H1 (cell line): ENCODE data around the gene IFNA16. TPM values are rescaled to one million over a fixed set of nuclear protein-coding genes. Genes with fewer than 3 reads are reported as not detected.

ENCODE experiments used
- CBX8 ChIP-seq: fragments of 300-800, 300-1000 bp; sonication (generic); IDR thresholded peaks from 2 replicates; pipeline ENCODE4 v1.7.1; 2016; ENCODE audit warnings: low read depth, low read length, borderline replicate concordance
- GABPA ChIP-seq: IDR thresholded peaks from 2 replicates; pipeline ENCODE4 v1.6.1; 2011; ENCODE audit warnings: mild to moderate bottlenecking, low read length, moderate library complexity, borderline replicate concordance; ENCODE audit not compliant: insufficient read depth
- polyA plus RNA-seq, 7 experiments: library from polyadenylated mRNA; depleted of rRNA in 3 of 7; stranded (reverse) in 5 of 7; unstranded in 2 of 7; fragments of >200 nt in 5 of 7; fragments of 200-250 nt in 2 of 7; gene quantifications; 1 replicate in 5 of 7; 2 replicates in 1 of 7; 4 replicates in 1 of 7; pipeline versions ENCODE4 v1.2.1 to v1.2.3, GENCODE V29; 2011 to 2013; ENCODE audit warnings: missing spikeins in 2 of 7, mixed read lengths in 2 of 7
- total RNA-seq: library from RNA; stranded (reverse); fragmentation: NEBNext Ultra II Directional; extraction: Animal tissue kit (Norgen Biotek cat#: 25700); gene quantifications from 2 replicates; pipeline ENCODE4 v1.2.1, GENCODE V29; 2021

The IFNA16 gene
- total and polyA plus RNA-seq, 2 of the 8 experiments (the other 6 are each of a cell fraction or from before 2014, with no cell fraction given): not detected

- TF ChIP-seq CBX8: no peak
- TF ChIP-seq GABPA: no peak
These were observed 11.0 kb upstream of the IFNA16 start, which contains the start of gene IFNA17 (continued) for GRCh38 chr9:21228122-21228521.
